ENCODE data around the gene VWF.

DNA sequence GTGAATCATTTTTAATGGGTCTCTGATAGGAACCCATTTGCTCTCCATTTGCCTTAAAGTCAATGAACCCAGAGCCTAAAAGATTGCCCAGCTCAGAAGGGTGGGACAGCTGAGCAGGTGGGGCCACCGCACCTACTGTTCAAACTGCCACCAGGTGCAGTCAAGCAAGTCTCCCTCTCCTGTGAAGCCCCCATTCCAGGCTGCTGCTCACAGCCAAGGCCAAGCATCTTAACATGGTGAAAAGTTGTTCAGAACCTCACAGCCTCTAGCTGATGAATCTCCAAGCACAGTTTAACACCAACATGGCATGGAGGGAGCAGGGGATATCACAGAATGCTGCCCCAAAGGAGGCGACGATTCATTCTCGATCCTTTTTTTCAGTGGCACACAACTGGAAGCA lies 209.0 kb downstream of the VWF start:
- TF ChIP-seq, protein P1, sequence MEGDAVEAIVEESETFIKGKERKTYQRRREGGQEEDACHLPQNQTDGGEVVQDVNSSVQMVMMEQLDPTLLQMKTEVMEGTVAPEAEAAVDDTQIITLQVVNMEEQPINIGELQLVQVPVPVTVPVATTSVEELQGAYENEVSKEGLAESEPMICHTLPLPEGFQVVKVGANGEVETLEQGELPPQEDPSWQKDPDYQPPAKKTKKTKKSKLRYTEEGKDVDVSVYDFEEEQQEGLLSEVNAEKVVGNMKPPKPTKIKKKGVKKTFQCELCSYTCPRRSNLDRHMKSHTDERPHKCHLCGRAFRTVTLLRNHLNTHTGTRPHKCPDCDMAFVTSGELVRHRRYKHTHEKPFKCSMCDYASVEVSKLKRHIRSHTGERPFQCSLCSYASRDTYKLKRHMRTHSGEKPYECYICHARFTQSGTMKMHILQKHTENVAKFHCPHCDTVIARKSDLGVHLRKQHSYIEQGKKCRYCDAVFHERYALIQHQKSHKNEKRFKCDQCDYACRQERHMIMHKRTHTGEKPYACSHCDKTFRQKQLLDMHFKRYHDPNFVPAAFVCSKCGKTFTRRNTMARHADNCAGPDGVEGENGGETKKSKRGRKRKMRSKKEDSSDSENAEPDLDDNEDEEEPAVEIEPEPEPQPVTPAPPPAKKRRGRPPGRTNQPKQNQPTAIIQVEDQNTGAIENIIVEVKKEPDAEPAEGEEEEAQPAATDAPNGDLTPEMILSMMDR (IDR thresholded peaks at IDR 0.05): no peak
- TF ChIP-seq EP300 (IDR thresholded peaks at IDR 0.05): no peak
- no peak for TF ChIP-seq POLR2A (IDR thresholded peaks at IDR 0.05)

Data from upper lobe of left lung (tissue), 4 donors.